Peyer's patch (tissue), 4 donors: ENCODE results near the gene DYNLL2. TPM values are rescaled to one million over a fixed set of nuclear protein-coding genes. Genes with fewer than 3 reads are reported as not detected.

ENCODE experiments used
- DNase-seq, 3 donors: peaks; one replicate each; pipeline ENCODE4 v3.0.0-alpha.2; 2017 to 2019
- H3K27ac ChIP-seq, 4 donors: fragments of 200-600 bp; sonication (generic); one replicate each; pipeline ENCODE4 v1.5.1; 2016 to 2019
- H3K27me3 ChIP-seq, 2 donors: fragments of 200-600 bp; sonication (generic); one replicate each; pipeline ENCODE4 v1.5.1; 2019
- H3K36me3 ChIP-seq, 3 donors: fragments of 200-600 bp; sonication (generic); one replicate each; pipeline ENCODE4 v1.5.1; 2016 to 2019
- H3K4me1 ChIP-seq, 4 donors: fragments of 200-600 bp; sonication (generic); one replicate each; pipeline ENCODE4 v1.5.1; 2016 to 2019
- H3K4me3 ChIP-seq, 4 donors: fragments of 200-600 bp; sonication (generic); 1 replicate in 3 of 4; 2 replicates in 1 of 4; pipeline ENCODE4 v1.5.1; 2016 to 2019; ENCODE audit warnings: mild to moderate bottlenecking in 1 of 4
- H3K9me3 ChIP-seq, 4 donors: fragments of 200-600 bp; sonication (generic); one replicate each; pipeline ENCODE4 v1.5.1; 2016 to 2019; ENCODE audit warnings: mild to moderate bottlenecking in 1 of 4
- CTCF ChIP-seq, 6 experiments: fragments of 450-650 bp in 4 of 6; fragments of 200-600 bp in 2 of 6; sonication (generic) in 1 of 6; IDR thresholded peaks; one replicate each; pipeline ENCODE4 v1.5.1; 2017 to 2019; ENCODE audit warnings: antibody characterized with exemption in 6 of 6, mild to moderate bottlenecking in 3 of 6, moderate library complexity in 1 of 6
- POLR2A ChIP-seq, 2 donors: fragments of 450-650 bp; IDR thresholded peaks; one replicate each; pipeline ENCODE4 v1.5.1; 2017; ENCODE audit warnings: antibody characterized with exemption in 2 of 2, mild to moderate bottlenecking in 2 of 2, moderate library complexity in 2 of 2
- total RNA-seq, 4 donors: library from RNA; depleted of rRNA; stranded (reverse); fragments of >200 nt; gene quantifications; one replicate each; pipeline ENCODE4 v1.1.0, GENCODE V29; 2016

The DYNLL2 gene
- total RNA-seq, 4 donors from 2014 or later: 18.2 to 23.9 (median 23.8) TPM

- H3K4me3 ChIP-seq: no peak overlapping the region
- peaks cover 0 to 4% (median 0%) of the 10 kb centered on the region in 4 donors for H3K4me1 ChIP-seq
- no peak for DNase-seq
- TF ChIP-seq CTCF (IDR thresholded peaks at IDR 0.05) (no peak), POLR2A (IDR thresholded peaks at IDR 0.05) (no peak)
- no peaks in the 10 kb centered on the region for H3K27me3 ChIP-seq
- H3K9me3 ChIP-seq: no peaks in the 10 kb centered on the region
- no peaks in the 10 kb centered on the region for H3K36me3 ChIP-seq
- H3K27ac ChIP-seq: no peak overlapping the region
Observed at GRCh38 chr17:58079300-58080033, 3.8 kb upstream of the DYNLL2 start.

GRCh38 chr17:58081646-58082340, 1.4 kb upstream of the DYNLL2 start:
- DNase-seq: no peak
- Histone ChIP-seq H3K36me3 (peaks cover 0 to under 1% (median 0%) of the 10 kb centered on the region in 3 donors), H3K27me3 (no peaks in the 10 kb centered on the region), H3K9me3 (no peaks in the 10 kb centered on the region), H3K4me3 (no peak overlapping the region), H3K27ac (no peak overlapping the region), H3K4me1 (peaks cover 0 to 26% (median 7%) of the 10 kb centered on the region in 4 donors)
- TF ChIP-seq POLR2A (IDR thresholded peaks at IDR 0.05) (no peak), CTCF (IDR thresholded peaks at IDR 0.05) (no peak)

- no peak for DNase-seq
- no peak for TF ChIP-seq CTCF (IDR thresholded peaks at IDR 0.05)
- TF ChIP-seq POLR2A (IDR thresholded peaks at IDR 0.05): no peak
- peak overlapping the region in 2 of 4 donors; percentile 73 to 99 for H3K4me3 ChIP-seq
Observed at GRCh38 chr17:58082341-58082869, 814 bp upstream of the DYNLL2 start.

GRCh38 chr17:58083491-58084316, 485 bp downstream of the DYNLL2 start:
- Histone ChIP-seq H3K27me3 (no peaks in the 10 kb centered on the region), H3K27ac (peak overlapping the region; percentile 95 to 98 (median 98)), H3K4me3 (peak overlapping the region; percentile 73 to 99 (median 93)), H3K4me1 (peaks cover 0 to 37% (median 7%) of the 10 kb centered on the region in 4 donors), H3K36me3 (peaks cover 0 to 20% (median 5%) of the 10 kb centered on the region in 3 donors), H3K9me3 (no peaks in the 10 kb centered on the region)
- TF ChIP-seq POLR2A (IDR thresholded peaks at IDR 0.05) (peak in 1 of 2 donors; percentile 60), CTCF (IDR thresholded peaks at IDR 0.05) (no peak)
- DNase-seq: peak; percentile 66 to 81 (median 76)

More at GRCh38 chr17:58082341-58082869, 814 bp upstream of the DYNLL2 start:
- Histone ChIP-seq H3K36me3 (peaks cover 0 to 7% (median 1%) of the 10 kb centered on the region in 3 donors), H3K4me1 (peaks cover 0 to 31% (median 7%) of the 10 kb centered on the region in 4 donors), H3K27me3 (no peaks in the 10 kb centered on the region), H3K27ac (peak overlapping the region; percentile 95 to 98 (median 98)), H3K9me3 (no peaks in the 10 kb centered on the region)
